DOHH2 (cell line): ENCODE data around the gene CBLL2.

ENCODE experiments used
- CTCF ChIP-seq: fragments of 200-600 bp; sonication (generic); IDR thresholded peaks from one replicate; pipeline ENCODE4 v1.5.1; 2014; ENCODE audit warnings: antibody characterized with exemption, mild to moderate bottlenecking, low read depth, low read length; ENCODE audit not compliant: poor library complexity, severe bottlenecking
- EZH2phosphoT487 ChIP-seq: fragments of 200-600 bp; sonication (generic); IDR thresholded peaks from 2 replicates; pipeline ENCODE4 v1.6.1; 2017; ENCODE audit warnings: borderline replicate concordance, mild to moderate bottlenecking, antibody characterized with exemption, low read length, moderate library complexity, mixed read lengths

- TF ChIP-seq CTCF, result no peak
- TF ChIP-seq EZH2phosphoT487, result no peak
Measured at GRCh38 chrX:22314692-22315091, 42.0 kb downstream of the CBLL2 start.
